GM12878 (cell line): ENCODE results near the gene VARS2. TPM values are rescaled to one million over a fixed set of nuclear protein-coding genes. Genes with fewer than 3 reads are reported as not detected.
"Not testable (repeated sequence)": the region's sequence is repeated elsewhere in the genome, so short reads cannot be mapped to it uniquely, and the experiment has no call there.

ENCODE experiments used
- ATAC-seq: fragments of 200-7000 bp; cut with Tn5 transposase; 3 replicates; pipeline ENCODE4 v1.9.1; 2020; ENCODE audit warnings: mild to moderate bottlenecking, moderate library complexity
- BruUV-seq: library from RNA; stranded (reverse); fragments of 400-500 nt; replicated peaks from 2 replicates; lab custom pipeline; 2021; lab: Mats Ljungman, UMichigan
- CTCF ChIA-PET: fragments of 300-600 bp; sonication (Branson Sonifier 250); formaldehyde crosslinking; extraction: SDS; loops from one replicate; lab custom pipeline; 2021; ENCODE audit warnings: inconsistent platforms; lab: Yijun Ruan, JAX
- POLR2A ChIA-PET: fragments of 350-600 bp; formaldehyde crosslinking; extraction: SDS; loops from one replicate; lab custom pipeline; 2021; ENCODE audit warnings: inconsistent platforms; lab: Charles Lee
- RAD21 ChIA-PET: fragments of 300-600 bp; sonication (Branson Sonifier 250); formaldehyde crosslinking; loops from one replicate; lab custom pipeline; 2023; ENCODE audit warnings: antibody characterized with exemption; ENCODE audit not compliant: unreplicated experiment; lab: Charles Lee
- SMC1A ChIA-PET: fragments of 300-600 bp; sonication (Branson Sonifier 250); formaldehyde crosslinking; loops from one replicate; lab custom pipeline; 2023; ENCODE audit not compliant: unreplicated experiment, uncharacterized antibody; lab: Charles Lee
- DNase-seq: peaks from one replicate; pipeline ENCODE4 v3.0.0-alpha.2; 2011; ENCODE audit warnings: low read depth, low spot score
- FAIRE-seq: peaks from 3 replicates; lab custom pipeline; 2011; peaks lifted over from hg19 to GRCh38; lab: Jason Lieb, UNC
- H2AFZ ChIP-seq: 2 replicates; pipeline ENCODE4 v1.6.0; 2011; ENCODE audit warnings: low read depth, low read length, control low read depth; ENCODE audit not compliant: control insufficient read depth
- H3K27ac ChIP-seq: 2 replicates; pipeline ENCODE4 v1.5.1; 2011; ENCODE audit warnings: control low read depth; ENCODE audit not compliant: control insufficient read depth, insufficient read depth
- H3K27me3 ChIP-seq, 2 experiments: replicated peaks in 1 of 2; 2 replicates each; pipeline versions ENCODE4 v1.6.0 to v1.6.1; 2011; ENCODE audit warnings: low read length in 1 of 2; ENCODE audit not compliant: control insufficient read depth in 2 of 2, insufficient read depth in 2 of 2
- H3K36me3 ChIP-seq, 2 experiments: 2 replicates each; pipeline ENCODE4 v1.5.1; 2011; ENCODE audit warnings: low read length in 1 of 2; ENCODE audit not compliant: control insufficient read depth in 2 of 2, insufficient read depth in 2 of 2
- H3K4me1 ChIP-seq: 2 replicates; pipeline ENCODE4 v1.6.1; 2011; ENCODE audit warnings: mild to moderate bottlenecking, low read length, moderate library complexity, mixed read lengths; ENCODE audit not compliant: control insufficient read depth, insufficient read depth
- H3K4me2 ChIP-seq: 2 replicates; pipeline ENCODE4 v1.6.0; 2011; ENCODE audit warnings: control low read depth; ENCODE audit not compliant: control insufficient read depth, insufficient read depth
- H3K4me3 ChIP-seq: fragments of 200-600 bp; sonication (generic); 2 replicates; pipeline ENCODE4 v1.5.1; 2016
- H3K79me2 ChIP-seq: 2 replicates; pipeline ENCODE4 v1.6.0; 2011; ENCODE audit warnings: low read length; ENCODE audit not compliant: control insufficient read depth, insufficient read depth
- H3K9ac ChIP-seq: 2 replicates; pipeline ENCODE4 v1.8.0; 2011; ENCODE audit warnings: low read length, control low read depth, mixed read lengths; ENCODE audit not compliant: control insufficient read depth, insufficient read depth
- H3K9me3 ChIP-seq: replicated peaks from 3 replicates; pipeline ENCODE4 v1.5.1; 2011; ENCODE audit warnings: mild to moderate bottlenecking, low read length; ENCODE audit not compliant: control insufficient read depth, insufficient read depth
- H4K20me1 ChIP-seq: 2 replicates; pipeline ENCODE4 v1.6.0; 2011; ENCODE audit not compliant: control insufficient read depth, insufficient read depth
- SP1 ChIP-seq: IDR thresholded peaks from one replicate; pipeline ENCODE4 v1.6.1; 2011; ENCODE audit warnings: low read depth, low read length
- SUPT20H ChIP-seq: IDR thresholded peaks from 2 replicates; pipeline ENCODE4 v1.6.1; 2011; ENCODE audit warnings: low read depth, mild to moderate bottlenecking, low read length, moderate library complexity, borderline replicate concordance; ENCODE audit not compliant: control insufficient read depth
- WRNIP1 ChIP-seq: IDR thresholded peaks from 2 replicates; pipeline ENCODE4 v1.6.1; 2011; ENCODE audit warnings: low read depth, low read length, improper control_type of control experiment, borderline replicate concordance
- WGBS: methylation state at CpG from one replicate; pipeline ENCODE4 v1.1.6; 2016; ENCODE audit warnings: low lambda C conversion rate; ENCODE audit not compliant: insufficient replicate concordance, insufficient coverage; ENCODE audit errors: missing lambda C conversion rate; 5-methylcytosine and 5-hydroxymethylcytosine counted together
- in situ Hi-C: fragments of 300-500 bp; cut with MboI; formaldehyde crosslinking; loops from 9 replicates; pipeline ENCODE4 v1.14.3; 2018; ENCODE audit warnings: mixed read lengths
- intact Hi-C: fragments of 100-400 bp; cut with micrococcal nuclease; formaldehyde crosslinking; loops from one replicate; pipeline ENCODE4 v1.14.2; 2022; ENCODE audit not compliant: unreplicated experiment
- polyA plus RNA-seq, 11 experiments: library from polyadenylated mRNA; depleted of rRNA in 4 of 11; unstranded in 6 of 11; stranded (reverse) in 5 of 11; fragments of >200 nt; fragmentation: Nextera tagmentation in 4 of 11; fragmentation: Illumina TruSeq in 1 of 11; extraction: Ambion mirVana in 4 of 11; extraction: Trizol in 1 of 11; gene quantifications; 1 replicate in 1 of 11; 2 replicates in 10 of 11; pipeline versions ENCODE4 v1.2.1 to v1.2.3, GENCODE V29; 2011 to 2016; ENCODE audit warnings: inconsistent platforms in 2 of 11, missing spikeins in 2 of 11, low read depth in 1 of 11
- total RNA-seq, 4 experiments: library from RNA; depleted of rRNA in 3 of 4; stranded (reverse); fragments of >200 nt in 3 of 4; fragmentation: Illumina TruSeq in 1 of 4; extraction: Trizol in 1 of 4; gene quantifications; 2 replicates each; pipeline versions ENCODE4 v1.2.1 to v1.2.3, GENCODE V29; 2013 to 2021
- TF ChIP-seq, protein P1 (sequence below): fragments of 450-650 bp; formaldehyde crosslinking; IDR thresholded peaks from 2 replicates; pipeline ENCODE4 v1.4.0; 2020; ENCODE audit warnings: mild to moderate bottlenecking, moderate library complexity

The VARS2 gene
- total and polyA plus RNA-seq, 10 of the 15 experiments (the other 5 are each of a cell fraction or from before 2014, with no cell fraction given), result 3.8 to 70.7 (median 49.1) TPM

DNA sequence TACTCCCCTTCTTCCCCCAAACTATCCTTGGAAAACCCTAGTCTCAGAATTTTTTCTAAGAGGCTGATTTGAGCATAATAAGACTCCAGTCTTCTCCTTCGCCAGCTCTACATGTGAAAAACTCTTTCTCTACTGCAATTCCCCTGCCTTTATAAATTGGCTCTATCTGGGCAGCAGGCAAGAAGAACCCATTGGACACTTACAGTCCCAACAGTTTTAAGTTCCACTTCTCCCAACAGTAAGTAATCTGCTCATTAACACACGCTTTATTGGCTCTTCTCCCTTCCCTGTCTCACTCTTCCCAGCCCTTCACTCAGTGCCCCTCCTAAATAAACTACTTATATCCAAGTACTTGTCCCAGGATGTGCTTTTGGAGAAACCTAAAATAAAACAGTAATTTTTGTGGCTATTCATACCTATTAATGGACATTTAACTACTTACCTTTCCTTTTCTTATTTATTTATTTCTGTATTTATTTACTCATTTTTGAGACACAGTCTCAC, 40.8 kb upstream of the VARS2 start:
- Histone ChIP-seq H3K9ac (no peak overlapping the region), H3K4me2 (no peak overlapping the region), H2AFZ (no peak overlapping the region), H3K4me1 (peaks cover 12% of the 10 kb centered on the region), H3K27me3 (no peaks in the 10 kb centered on the region), H4K20me1 (no peaks in the 10 kb centered on the region), H3K4me3 (no peak overlapping the region), H3K27ac (no peak overlapping the region), H3K36me3 (no peaks in the 10 kb centered on the region), H3K79me2 (no peaks in the 10 kb centered on the region), H3K9me3 (peaks cover 10% of the 10 kb centered on the region; the same call in 2 of the 3 replicates)
- FAIRE-seq (no peak), DNase-seq (no peak), ATAC-seq (no peak)
- SMC1A ChIA-PET, result interaction anchor here (0.7 to 1.4 kb wide), 2 partner anchors 35 to 118 kb away, joined by 3 to 5 read pairs; no protein-coding TSS in a partner anchor
- TF ChIP-seq SUPT20H, result no peak
- TF ChIP-seq, protein P1, sequence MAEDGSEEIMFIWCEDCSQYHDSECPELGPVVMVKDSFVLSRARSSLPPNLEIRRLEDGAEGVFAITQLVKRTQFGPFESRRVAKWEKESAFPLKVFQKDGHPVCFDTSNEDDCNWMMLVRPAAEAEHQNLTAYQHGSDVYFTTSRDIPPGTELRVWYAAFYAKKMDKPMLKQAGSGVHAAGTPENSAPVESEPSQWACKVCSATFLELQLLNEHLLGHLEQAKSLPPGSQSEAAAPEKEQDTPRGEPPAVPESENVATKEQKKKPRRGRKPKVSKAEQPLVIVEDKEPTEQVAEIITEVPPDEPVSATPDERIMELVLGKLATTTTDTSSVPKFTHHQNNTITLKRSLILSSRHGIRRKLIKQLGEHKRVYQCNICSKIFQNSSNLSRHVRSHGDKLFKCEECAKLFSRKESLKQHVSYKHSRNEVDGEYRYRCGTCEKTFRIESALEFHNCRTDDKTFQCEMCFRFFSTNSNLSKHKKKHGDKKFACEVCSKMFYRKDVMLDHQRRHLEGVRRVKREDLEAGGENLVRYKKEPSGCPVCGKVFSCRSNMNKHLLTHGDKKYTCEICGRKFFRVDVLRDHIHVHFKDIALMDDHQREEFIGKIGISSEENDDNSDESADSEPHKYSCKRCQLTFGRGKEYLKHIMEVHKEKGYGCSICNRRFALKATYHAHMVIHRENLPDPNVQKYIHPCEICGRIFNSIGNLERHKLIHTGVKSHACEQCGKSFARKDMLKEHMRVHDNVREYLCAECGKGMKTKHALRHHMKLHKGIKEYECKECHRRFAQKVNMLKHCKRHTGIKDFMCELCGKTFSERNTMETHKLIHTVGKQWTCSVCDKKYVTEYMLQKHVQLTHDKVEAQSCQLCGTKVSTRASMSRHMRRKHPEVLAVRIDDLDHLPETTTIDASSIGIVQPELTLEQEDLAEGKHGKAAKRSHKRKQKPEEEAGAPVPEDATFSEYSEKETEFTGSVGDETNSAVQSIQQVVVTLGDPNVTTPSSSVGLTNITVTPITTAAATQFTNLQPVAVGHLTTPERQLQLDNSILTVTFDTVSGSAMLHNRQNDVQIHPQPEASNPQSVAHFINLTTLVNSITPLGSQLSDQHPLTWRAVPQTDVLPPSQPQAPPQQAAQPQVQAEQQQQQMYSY (CRISPR knock-in tag), result no peak
- no peak for TF ChIP-seq WRNIP1
- TF ChIP-seq SP1, result no peak
- BruUV-seq, result no TSS peak
- RAD21 ChIA-PET, result no interaction called here
- CTCF ChIA-PET, result interaction anchor here (1.1 to 1.3 kb wide), 2 partner anchors 41 to 45 kb away, joined by 3 read pairs; no protein-coding TSS in a partner anchor
- intact Hi-C loops, result no loop called here
- in situ Hi-C loops, result no loop called here
- POLR2A ChIA-PET, result no interaction called here
- WGBS, result 97% methylated on average over 2 of the region's 2 CpGs

DNA sequence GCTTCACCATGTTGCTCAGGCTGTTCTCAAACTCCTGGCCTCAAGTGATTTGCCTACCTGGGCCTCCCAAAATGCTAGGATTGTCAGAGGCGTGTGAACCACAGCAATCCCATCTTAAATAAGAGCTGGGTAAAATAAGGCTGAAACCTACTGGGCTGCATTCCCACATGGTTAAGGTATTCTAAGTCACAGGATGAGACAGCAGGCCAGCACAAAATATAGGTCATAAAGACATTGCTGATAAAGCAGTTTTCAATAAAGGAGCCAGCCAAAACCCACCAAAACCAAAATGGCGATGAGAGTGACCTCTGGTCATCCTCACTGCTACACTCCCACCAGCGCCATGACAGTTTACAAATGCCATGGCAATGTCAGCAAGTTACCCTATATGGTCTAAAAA, 40.2 kb upstream of the VARS2 start:
- ATAC-seq, in situ Hi-C loops, H3K36me3 ChIP-seq, BruUV-seq, H3K27me3 ChIP-seq, H2AFZ ChIP-seq, RAD21 ChIA-PET, intact Hi-C loops, H4K20me1 ChIP-seq, H3K9ac ChIP-seq, H3K79me2 ChIP-seq, POLR2A ChIA-PET, H3K4me2 ChIP-seq, H3K27ac ChIP-seq, H3K9me3 ChIP-seq, FAIRE-seq, H3K4me3 ChIP-seq, DNase-seq: not testable (repeated sequence)
- WGBS, result 69% methylated on average over 3 of the region's 3 CpGs
- CTCF ChIA-PET, result interaction anchor here (1.3 kb wide), 1 partner anchor 45 kb away, joined by 3 read pairs; no protein-coding TSS in a partner anchor
- SMC1A ChIA-PET, result interaction anchor here (0.7 to 1.4 kb wide), 2 partner anchors 14 to 36 kb away, joined by 3 read pairs; no protein-coding TSS in a partner anchor
- peaks cover 12% of the 10 kb centered on the region for H3K4me1 ChIP-seq
